Metanephros (tissue), 1 donor: ENCODE results near the gene ACSL3. TPM values are rescaled to one million over a fixed set of nuclear protein-coding genes. Genes with fewer than 3 reads are reported as not detected.

ENCODE experiments used
- total RNA-seq: library from RNA; depleted of rRNA; stranded (reverse); fragments of >200 nt; gene quantifications from one replicate; pipeline ENCODE4 v1.2.3, GENCODE V29; 2014

Gene ACSL3
- total RNA-seq = 71.1 TPM

GRCh38 chr2:222860740-222861410 is at the start of gene ACSL3:
Gene ACSL3, plus strand, starts transcription at chr2:222861036. Its CDS starts 47,737 bp downstream, at chr2:222908773.

Other genes with a start within 250 kb of the ACSL3 start
- gene FARSB, start 204.9 kb upstream of the ACSL3 start, total RNA-seq = 10.3 TPM
- not detected for gene MOGAT1, start 189.4 kb upstream of the ACSL3 start, total RNA-seq
- 11.2 TPM for gene KCNE4, start 191.2 kb downstream of the ACSL3 start, total RNA-seq